HG02763 (cell line): ENCODE data around the gene SPDYE2.
A peak's percentile ranks its signal among the peaks of the same experiment; 100 is the strongest.
"Not testable (repeated sequence)": the region's sequence is repeated elsewhere in the genome, so short reads cannot be mapped to it uniquely, and the experiment has no call there.

Source experiments
- ATAC-seq: cut with Tn5 transposase; IDR thresholded peaks from one replicate; pipeline ENCODE4 v1.9.1; 2021; ENCODE audit warnings: mild to moderate bottlenecking, moderate library complexity; ENCODE audit not compliant: unreplicated experiment

Gene SPDYE2, protein sequence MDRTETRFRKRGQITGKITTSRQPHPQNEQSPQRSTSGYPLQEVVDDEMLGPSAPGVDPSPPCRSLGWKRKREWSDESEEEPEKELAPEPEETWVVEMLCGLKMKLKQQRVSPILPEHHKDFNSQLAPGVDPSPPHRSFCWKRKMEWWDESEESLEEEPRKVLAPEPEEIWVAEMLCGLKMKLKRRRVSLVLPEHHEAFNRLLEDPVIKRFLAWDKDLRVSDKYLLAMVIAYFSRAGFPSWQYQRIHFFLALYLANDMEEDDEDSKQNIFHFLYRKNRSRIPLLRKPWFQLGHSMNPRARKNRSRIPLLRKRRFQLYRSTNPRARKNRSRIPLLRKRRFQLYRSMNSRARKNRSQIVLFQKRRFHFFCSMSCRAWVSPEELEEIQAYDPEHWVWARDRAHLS

DNA sequence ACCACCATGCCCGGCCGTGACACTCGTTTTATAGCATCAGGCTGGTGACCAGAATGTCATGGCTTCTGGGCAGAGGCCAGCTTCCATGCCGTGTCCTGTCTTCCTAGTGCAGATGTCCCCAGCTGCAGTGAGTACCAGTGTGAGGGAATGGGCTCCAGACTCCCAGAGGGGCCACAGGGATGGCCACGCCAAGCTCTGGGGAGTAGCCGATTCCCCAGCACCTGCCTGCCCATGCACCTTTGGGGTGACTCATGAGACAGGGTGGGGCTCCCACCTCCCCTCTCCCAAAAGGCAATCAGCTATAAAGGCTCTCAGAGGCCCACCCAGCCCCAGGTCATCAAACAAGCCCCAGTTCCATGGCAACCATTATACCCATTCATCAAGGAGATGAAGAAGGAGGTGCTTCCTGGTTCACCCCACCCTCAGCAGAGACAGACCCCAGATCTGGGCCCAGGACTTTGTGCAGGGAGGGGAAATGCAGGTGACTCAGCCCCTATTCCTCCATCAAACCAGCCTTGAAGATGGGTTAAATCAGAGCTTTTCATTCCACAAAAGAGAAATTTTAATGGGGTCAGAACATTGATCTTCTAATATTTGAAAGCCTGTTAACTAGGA is at the start of gene SPDYE2:
SPDYE2 (plus strand) TSS at position 419 of the 615 bp plus-strand sequence. CDS start 2,030 bp downstream, outside the sequence.
- ATAC-seq = not testable (repeated sequence)

DNA sequence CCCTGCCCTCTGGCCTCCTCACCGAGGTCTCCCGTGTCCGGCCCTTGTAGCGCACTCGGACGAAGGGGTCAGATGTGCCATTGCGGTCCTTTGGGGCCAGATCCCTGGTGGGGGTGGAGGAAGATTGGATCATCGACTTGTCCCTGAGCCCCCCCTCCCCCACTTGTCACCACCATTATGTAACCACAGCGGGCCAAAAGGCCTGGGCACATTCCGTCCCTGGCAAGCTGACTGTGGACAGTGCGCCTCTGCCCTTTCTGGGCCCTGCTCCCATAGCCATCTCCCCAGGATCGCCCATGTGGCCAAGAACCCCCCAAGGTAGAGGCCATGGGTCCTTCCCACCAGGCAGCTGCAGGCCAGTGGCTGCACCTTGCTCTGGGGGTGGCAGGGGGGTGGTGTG is 47.9 kb upstream of the SPDYE2 start:
- not testable (repeated sequence) for ATAC-seq

DNA sequence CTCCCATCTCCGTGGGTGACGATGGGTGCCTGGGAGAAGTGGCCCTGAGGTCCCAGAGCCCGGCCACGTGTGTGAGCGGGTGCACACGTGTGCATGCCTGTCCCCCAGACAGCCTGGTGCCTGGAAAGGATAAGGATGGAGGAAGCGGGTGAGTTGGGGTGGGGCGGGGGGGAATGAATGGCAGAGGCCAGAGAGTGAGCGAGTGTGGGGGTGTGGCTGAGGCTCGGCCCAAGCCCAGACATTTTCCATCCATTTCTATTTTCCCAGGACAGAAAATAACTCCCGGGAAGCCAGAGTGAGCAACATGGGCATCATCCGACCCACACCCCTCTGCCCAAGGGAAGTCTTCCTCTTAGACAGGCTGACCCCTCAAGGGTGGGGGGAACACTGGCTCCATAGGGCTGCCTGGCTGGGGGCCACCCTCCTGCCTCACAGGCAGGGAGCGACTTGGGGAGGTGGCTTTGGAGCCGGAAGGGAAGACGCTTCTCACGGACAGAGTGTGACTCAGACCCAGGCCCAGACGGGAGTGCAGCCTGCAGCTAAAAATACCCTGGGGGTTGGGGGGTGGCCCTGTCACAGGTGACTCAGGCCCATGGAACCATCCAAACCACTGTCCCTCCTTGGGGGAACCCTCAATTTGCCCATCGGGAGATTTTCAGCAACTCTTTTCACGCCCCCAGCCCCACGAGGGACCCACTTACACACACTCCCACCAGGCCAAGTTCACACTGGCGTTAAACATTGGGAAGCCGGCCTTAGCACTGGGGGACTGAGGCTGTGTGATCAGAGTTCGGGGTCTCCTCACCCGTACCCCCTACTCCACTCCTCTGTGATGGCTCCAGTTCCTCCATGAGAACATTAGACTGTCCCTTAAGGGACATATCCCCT is 45.5 kb upstream of the SPDYE2 start:
- ATAC-seq = not testable (repeated sequence)

DNA sequence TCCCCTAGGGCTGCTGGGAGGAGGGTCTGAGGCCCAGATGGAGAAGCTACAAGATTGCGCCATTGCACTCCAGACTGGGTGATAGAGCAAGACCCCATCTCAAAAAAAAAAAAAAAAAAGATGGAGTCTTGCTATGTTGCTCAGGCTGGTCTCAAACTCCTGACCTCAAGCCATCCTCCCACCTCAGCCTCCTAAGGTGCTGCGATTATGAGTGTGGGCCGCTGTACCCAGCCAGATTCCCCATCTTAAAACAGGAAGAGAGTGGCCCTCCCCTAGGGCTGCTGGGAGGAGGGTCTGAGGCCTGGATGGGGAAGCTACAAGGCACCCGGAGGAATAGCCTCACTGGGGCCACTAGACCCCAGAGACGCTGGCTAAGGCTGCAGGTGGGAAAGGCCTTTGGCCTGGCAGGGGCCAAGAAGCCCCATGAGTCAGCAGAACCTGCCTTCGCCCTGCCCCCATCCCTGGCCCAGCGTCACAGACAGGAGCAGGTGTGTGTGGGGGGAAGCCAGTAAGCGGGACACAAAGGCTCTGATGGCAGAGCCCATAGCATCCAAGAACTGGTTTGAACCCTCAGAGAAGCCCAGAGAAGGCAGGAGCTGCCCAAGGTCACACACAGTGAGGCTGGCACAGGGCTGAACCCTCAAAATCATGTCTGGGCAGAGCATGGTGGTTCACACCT is 43.5 kb upstream of the SPDYE2 start:
- ATAC-seq = not testable (repeated sequence)

DNA sequence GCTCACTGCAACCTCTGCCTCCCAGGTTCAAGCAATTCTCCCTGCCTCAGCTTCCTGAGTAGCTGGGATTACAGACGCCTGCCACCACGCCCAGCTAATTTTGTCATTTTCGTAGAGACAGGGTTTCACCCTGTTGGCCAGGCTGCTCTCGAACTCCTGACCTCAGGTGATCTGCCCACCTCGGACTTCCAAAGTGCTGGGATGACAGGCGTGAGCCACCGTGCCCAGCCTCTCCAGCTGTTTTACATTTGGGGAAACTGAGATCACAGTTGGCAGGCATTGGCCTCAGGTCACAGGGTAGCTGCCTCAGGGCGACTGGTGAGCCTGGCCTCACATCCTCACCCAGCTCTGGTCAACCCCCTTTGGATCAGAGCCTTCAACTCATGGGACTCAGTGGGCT is 40.5 kb upstream of the SPDYE2 start:
- ATAC-seq = not testable (repeated sequence)

DNA sequence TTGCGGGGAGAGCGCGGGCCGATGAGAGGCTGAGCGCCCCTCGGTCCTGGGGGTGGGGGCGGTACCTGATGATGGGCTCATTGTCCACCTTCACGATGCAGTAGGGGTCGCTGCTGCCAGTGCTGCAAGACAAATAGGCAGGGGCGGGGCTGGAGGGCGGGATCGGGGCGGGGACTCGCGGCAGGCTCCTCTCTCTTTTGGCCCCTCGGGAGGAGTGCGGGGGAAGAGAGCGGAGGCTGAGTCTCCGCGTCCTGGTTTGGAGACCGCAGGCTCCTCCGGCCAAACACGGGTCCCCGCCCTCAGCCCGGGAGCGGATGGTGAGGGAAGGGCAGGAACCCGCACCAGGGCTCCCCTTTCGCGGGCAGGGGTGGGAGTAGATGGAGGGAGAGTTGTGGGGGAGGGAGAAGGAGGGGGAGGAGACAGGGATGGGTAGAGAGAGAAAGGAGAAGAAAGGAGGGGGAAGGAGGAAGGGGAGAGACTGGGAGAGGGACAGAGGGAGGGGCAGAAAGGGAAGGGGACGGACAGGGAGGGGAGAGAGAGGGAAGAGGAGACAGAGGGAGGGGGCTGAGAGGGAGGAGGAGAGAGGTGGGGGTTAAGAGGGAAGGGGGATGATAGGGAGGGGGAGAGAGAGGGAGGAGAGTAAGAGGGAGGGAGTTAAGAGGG is 39.0 kb upstream of the SPDYE2 start:
- ATAC-seq = peak; percentile 38

DNA sequence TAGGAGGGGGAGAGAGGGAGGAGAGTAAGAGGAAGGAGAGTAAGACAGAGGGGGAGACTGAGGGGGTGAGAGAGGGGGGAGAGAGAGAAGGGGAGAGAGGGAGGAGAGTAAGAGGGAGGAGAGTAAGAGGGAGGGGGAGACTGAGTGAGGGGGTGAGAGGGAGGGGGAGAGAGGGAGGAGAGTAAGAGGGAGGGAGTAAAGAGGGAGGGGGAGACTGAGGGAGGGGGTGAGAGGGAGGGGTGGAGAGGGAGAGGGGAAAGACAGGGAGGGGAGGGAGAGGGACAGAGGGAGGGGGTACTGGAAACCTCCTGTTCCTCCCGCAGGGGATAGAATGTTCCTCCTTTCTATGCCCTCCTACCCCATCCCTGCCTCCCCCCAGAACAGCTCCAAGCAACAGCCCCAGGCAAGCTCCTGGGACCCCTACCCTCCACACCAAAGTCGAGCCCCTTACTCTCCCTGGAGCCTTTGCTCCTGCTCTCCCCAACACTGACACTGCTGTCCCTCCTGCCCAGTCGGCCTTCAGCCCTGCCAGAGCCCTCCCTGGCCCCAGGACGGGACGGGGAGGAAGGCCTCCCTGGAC is 38.3 kb upstream of the SPDYE2 start:
- ATAC-seq = not testable (repeated sequence)

DNA sequence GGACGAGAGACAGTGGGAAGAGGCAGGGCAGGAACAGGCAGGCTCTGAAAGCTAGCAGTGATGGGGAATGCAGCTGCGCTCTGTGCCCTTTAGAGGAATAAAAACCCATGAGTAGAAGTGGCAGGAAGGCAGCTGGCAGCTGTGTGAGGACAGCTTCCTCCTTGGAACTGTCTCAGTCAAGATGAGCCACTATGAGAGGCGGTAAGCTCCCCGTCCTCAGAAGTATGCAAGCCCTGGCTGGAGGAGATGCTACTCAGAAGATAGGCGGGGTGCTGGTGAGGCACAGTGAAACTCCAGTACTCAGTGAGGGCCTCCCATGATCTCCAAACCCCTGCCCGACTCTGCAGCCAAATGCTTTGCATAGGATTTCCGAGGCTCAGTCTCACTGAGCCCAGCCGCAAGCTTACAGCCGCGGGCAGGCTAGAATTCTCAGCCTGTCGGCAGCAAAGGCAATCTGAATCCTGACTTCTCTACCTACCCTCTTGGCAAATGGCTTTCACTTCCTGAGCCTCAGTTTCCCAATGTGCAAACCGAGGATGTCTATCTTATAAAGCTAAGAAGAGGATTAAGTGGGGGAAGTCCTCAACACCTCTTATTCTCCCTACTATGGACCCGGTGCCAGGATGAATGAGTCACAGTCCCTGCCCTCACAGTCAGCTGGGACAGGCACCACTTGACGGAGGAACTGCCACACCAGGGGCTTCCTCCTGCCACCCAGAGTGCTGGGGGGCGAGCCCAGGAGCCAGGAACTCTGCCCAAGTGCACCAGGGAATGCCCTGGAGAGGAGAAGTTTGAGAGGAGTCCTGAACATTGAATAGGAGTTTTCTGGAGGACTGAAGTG is 35.9 kb upstream of the SPDYE2 start:
- ATAC-seq = peak; percentile 63

DNA sequence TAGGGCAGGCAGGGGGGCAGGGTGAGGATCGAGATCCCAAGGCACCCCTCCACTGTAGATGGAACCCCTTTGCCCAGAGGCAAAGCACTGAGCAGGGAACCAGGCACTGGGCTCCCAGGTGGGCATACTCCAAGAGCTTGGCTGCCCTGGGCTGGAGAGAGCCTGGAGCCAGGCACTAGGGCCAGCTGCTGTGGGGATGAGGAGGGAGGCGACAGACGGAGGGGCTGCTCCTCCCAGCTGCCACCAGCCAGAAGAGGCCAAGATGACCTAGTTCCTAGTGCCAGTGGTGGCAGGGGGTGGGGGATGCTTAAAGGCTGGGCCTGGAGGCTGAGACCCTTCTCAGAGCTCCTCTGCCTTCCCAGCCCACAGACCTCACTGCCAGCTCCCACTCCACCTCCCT is 35.1 kb upstream of the SPDYE2 start:
- not testable (repeated sequence) for ATAC-seq

DNA sequence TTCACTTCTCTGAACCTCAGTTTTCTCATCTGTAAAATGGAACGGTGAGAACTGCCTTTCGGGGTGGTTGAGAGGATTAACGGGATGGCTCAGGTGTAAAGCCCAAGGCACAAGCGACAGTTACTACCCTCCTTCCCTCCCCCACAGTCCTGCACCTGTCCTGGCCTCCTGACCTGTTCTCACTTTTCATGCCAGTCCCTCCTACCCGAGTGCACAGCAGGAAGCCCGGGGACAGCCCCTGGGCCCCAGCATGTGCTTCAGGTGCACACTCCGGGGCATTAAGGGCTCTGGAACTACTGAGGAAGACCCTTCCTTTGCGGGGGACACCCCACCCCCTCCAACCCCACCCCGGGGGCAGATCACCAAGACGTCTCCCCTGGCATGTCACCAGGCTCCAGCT is 34.1 kb upstream of the SPDYE2 start:
- not testable (repeated sequence) for ATAC-seq

DNA sequence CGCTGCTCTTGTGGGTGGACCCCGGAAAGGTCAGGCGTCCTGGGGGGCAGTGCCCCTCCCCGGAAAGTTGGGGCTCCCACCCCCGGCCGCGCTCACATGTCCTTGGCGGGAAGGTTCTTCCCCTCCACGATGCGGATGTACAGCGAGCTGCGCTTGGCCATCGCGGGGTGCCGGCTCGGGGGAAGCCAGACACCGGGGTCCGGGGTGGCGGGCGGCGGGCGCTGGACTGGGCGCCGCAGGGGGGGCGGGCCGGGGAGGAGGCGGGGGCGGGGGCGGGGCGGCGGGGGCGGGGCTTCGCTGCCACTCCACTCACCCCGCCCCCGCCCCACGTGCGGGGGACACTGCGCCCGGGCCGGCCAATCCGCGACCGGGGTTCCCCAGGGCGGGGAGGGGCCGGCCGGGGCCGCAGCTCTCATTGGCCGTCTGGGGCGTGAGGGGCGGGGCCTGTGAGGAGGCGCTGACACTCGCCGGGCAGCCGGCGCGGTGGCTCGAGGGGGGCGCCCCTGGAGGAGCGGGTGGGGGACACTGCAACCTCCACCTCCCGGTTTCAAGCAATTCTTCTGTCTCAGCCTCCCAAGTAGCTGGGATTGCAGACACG is 33.4 kb upstream of the SPDYE2 start, which contains the start of gene RASA4B:
RASA4B (minus strand) TSS at position 228 of the 598 bp plus-strand sequence; CDS start at position 161, 67 bp downstream.
- peak; percentile 75 for ATAC-seq

DNA sequence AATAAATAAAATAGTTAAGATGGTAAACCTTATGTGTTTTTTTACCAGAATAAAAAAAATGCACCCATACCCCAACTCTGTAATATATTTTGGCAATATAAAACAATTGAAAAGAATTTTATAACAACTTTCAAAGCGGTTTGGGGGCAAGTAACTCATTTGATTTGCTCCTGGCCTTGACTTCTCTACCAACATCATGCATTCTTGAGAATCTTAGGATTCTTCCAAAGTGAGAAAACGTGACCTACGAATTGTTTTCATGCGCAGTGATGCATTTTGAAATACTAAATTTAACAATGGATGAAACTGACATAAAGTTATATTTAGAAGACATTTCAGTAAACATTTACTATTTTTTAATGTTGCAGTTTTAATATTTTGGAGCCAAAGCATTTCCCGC is 30.2 kb upstream of the SPDYE2 start:
- not testable (repeated sequence) for ATAC-seq

DNA sequence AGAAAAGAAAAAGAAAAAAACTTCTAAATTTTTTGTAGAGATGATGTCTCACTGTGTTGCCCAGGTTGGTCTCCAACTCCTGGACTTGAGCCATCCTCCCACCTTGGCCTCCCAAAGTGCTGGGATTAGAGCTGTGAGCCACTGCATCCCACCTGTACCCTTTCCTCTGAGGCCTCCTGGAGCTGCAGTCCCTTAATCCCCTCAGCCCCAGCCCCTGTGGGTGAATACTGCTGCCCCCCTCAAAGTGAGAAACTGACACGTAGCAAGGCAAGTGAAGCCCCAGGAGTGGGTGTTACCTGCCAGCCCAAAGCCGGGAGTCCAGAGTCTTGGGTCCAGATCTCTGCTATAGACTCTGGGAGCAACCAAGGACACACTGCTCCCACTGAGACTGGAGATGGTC is 26.2 kb upstream of the SPDYE2 start:
- ATAC-seq = not testable (repeated sequence)

DNA sequence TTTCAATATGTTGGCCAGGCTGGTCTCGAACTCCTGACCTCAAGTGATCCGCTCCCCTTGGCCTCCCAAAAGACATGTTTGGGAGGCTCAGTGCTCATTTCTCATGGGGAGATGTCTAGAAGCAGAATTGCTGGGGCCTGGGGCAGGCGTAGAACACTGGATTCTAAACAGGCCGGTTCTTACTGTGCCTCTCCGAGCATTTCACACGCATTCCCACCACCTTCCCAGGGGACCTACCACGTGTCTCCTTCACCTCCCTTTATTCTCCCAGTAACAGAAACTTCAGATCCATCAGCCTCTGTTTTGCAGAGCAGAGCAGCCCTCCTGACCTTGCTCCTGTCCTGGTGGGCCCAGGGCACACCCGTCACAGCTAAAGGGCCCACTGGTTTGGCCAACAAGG is 23.8 kb upstream of the SPDYE2 start:
- not testable (repeated sequence) for ATAC-seq

DNA sequence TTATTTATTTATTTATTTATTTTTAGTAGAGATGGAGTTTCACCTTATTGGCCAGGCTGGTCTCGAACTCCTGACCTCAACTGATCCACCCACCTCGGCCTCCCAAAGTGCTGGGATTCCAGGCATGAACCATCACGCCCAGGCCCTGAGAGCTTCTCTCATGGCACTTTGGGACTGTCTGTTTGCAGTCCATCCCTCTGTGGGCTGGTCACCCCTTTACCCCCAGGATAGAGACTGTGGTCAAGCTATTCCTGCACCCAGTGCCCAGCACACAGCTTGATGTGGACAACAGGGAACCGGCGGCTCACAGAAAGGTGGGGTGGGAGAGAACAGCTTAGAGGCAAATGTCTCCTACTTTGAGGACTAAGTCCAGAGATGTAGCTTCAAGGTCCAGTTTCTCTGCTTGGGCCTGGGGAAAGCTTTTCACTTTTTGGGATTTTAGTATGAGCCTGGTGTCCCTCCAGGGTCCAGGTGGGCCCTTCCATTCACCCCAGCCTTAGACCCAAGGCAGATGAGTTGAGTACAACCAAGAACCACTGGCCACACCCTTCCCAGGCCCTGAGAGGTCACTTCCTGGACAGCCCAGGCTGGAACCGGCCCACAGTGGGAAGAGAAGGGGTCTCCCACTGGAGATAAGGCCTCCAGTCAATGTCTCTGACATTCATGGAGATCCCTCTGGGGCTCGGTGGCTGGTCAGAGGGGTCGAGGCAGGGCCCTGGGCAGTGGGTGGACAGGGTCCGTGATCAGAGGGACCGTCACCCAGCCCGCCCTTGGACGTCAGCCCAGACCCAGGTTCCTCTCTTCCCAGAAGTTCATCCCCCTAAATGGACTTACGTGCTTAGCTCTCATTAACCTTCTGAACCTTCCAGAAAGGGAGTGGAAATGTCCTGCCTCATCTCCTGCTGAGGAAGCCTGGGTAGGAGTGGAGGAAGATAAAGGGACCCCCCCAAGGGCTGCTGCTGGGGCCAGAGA is 22.9 kb upstream of the SPDYE2 start:
- not testable (repeated sequence) for ATAC-seq

DNA sequence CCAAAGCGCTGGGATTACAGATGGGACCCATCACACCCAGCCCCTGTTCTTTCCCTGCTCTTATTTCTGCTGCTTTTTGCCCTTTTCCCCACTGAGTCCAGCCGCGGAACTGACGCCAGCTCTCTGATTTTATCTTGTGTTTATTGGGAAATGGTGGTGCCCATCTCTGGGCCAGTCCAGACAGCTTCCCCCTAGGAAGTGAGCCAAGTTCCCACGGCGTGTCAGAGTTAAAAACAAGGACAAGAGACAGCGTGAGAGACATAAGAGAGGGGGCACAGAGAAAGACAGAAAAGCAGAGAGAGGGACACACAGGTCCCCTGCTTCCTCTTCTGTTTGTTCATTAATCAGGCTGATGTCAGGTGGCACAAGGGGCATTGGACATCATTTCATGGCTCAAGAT is 19.4 kb upstream of the SPDYE2 start:
- ATAC-seq = not testable (repeated sequence)

DNA sequence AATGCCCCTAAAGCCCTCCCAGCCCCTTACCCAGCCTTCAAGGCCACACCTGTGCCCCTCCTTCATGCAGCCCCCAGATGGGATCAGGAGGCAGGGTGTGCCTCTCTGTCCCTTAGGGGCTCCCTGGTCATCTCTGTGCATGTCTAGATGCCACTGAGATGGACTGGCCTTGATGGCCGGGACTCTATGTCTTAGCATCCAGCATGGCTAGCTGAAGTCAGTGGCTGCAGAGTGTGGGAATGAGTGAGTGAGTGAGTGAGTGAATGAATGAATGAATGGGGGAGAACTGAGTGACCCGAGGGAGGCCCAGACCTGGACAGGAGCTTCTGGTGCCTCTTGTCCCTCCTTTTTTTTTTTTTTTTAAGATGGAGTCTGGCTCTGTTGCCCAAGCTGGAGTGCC is 18.9 kb upstream of the SPDYE2 start:
- ATAC-seq = not testable (repeated sequence)
